Measurements from ENCODE around the gene C3orf85. TPM values are rescaled to one million over a fixed set of nuclear protein-coding genes. Genes with fewer than 3 reads are reported as not detected.
"Not testable (repeated sequence)": the region's sequence is repeated elsewhere in the genome, so short reads cannot be mapped to it uniquely, and the experiment has no call there.

C3orf85 gene
- total RNA-seq, 8 experiments from 2014 or later: 0.61 TPM; not detected in 7

DNA sequence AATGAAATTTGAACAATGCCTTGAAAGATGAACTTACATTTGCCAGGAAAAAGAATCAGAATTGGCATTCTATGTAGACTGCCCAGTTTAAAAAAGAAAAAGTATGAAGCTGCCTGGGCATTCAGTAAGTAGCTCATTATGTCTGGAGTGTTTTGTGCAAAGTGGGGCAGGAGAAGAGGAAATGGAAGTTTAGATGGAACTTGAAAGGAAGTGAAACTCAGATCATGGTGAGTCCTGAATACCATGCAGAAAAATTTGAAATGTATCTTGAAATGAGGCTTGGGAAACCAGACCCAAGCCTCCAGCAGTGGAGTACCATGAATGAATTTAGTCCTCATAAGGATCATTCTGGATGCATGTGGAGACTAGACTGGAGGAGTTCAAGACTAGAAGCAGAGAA is 13.8 kb upstream of the C3orf85 start:
- H3K27ac ChIP-seq: no peak overlapping the region
- ATAC-seq (replicated peaks in 6 of 8): no peak
- in situ Hi-C loops (cut with MboI; ENCODE audit: low pct_unique_long_range_greater_than_20kb in 2 of 9, low sequenced_read_pairs in 9 of 9, unreplicated experiment in 9 of 9): no loop called here
- H3K4me1 ChIP-seq (replicated peaks in 1 of 2): peaks cover 0 to 6% of the 10 kb centered on the region in 2 donors
- H3K4me3 ChIP-seq: no peak overlapping the region

GRCh38 chr3:109125902-109126301 is 10.6 kb upstream of the C3orf85 start:
- no peak overlapping the region for H3K27ac ChIP-seq
- H3K4me1 ChIP-seq (replicated peaks in 1 of 2): peaks cover 0 to 7% of the 10 kb centered on the region in 2 donors
- ATAC-seq (replicated peaks in 6 of 8): peak in 1 of 8 experiments; percentile 24
- H3K4me3 ChIP-seq: no peak overlapping the region
- in situ Hi-C loops (cut with MboI; ENCODE audit: low pct_unique_long_range_greater_than_20kb in 2 of 9, low sequenced_read_pairs in 9 of 9, unreplicated experiment in 9 of 9): no loop called here

GRCh38 chr3:109127553-109127952 is 9.0 kb upstream of the C3orf85 start:
- WGBS, 10 experiments: 0 to 100% (median 60%) methylated on average over 1 to 2 of the region's 2 CpGs; no CpG with 5 or more reads in 3 of the 10 experiments
- in situ Hi-C loops (cut with MboI; ENCODE audit: low pct_unique_long_range_greater_than_20kb in 2 of 9, low sequenced_read_pairs in 9 of 9, unreplicated experiment in 9 of 9): no loop called here

GRCh38 chr3:109131276-109131675 is 5.2 kb upstream of the C3orf85 start:
- WGBS, 10 experiments: 0 to 77% (median 32%) methylated on average over 1 to 4 of the region's 4 CpGs; no CpG with 5 or more reads in 2 of the 10 experiments

More at GRCh38 chr3:109127553-109127952, 9.0 kb upstream of the C3orf85 start:
- H3K4me1 ChIP-seq (replicated peaks in 1 of 2): peaks cover 0 to 10% of the 10 kb centered on the region in 2 donors
- no peak overlapping the region for H3K4me3 ChIP-seq
- H3K27ac ChIP-seq: no peak overlapping the region
- no peak for ATAC-seq (replicated peaks in 6 of 8)

DNA sequence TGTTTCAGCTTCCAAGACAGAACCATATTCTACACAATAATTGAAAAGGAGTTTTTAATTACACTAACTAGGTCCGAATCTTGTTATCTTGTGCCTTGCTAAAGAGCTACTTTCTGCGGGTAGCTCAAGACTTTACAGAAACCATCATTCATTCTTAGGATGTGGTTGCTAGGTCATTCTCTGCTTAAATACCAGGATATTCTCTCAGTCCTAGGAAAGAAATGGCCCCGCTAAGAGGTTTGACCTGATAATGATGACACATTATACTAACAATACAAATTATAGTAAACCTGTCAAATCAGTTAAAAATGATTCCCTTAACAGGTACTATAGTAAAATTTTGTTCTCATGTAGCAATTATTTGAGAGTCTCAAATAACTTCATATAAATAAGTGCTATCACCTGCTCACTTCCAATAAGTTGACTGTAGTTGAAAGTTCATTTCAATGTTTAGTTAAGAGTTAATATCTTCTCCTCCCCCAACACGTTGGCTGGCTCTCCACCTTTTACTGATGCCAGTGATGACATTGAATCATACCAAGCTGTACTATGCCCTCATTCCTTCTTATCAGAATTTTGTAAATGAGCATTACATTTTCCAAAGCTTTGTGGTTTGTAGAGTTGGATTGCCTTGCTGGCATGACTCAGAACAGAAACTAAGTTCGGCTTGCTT is 3.6 kb upstream of the C3orf85 start:
- in situ Hi-C loops (cut with MboI; ENCODE audit: low pct_unique_long_range_greater_than_20kb in 2 of 9, low sequenced_read_pairs in 9 of 9, unreplicated experiment in 9 of 9): no loop called here
- no peak for ATAC-seq (replicated peaks in 6 of 8)
- WGBS, 10 experiments: 10 to 95% (median 76%) methylated on average over 2 to 5 of the region's 5 CpGs
- H3K27ac ChIP-seq: no peak overlapping the region
- peaks cover 0 to 8% of the 10 kb centered on the region in 2 donors for H3K4me1 ChIP-seq (replicated peaks in 1 of 2)
- H3K4me3 ChIP-seq: no peak overlapping the region

More at GRCh38 chr3:109131276-109131675, 5.2 kb upstream of the C3orf85 start:
- H3K27ac ChIP-seq: no peak overlapping the region
- H3K4me1 ChIP-seq (replicated peaks in 1 of 2): peaks cover 0 to 5% of the 10 kb centered on the region in 2 donors
- H3K4me3 ChIP-seq: no peak overlapping the region
- ATAC-seq (replicated peaks in 6 of 8): peak in 5 of 8 experiments; percentile 48 to 81 (median 65)
- in situ Hi-C loops (cut with MboI; ENCODE audit: low pct_unique_long_range_greater_than_20kb in 2 of 9, low sequenced_read_pairs in 9 of 9, unreplicated experiment in 9 of 9): no loop called here

DNA sequence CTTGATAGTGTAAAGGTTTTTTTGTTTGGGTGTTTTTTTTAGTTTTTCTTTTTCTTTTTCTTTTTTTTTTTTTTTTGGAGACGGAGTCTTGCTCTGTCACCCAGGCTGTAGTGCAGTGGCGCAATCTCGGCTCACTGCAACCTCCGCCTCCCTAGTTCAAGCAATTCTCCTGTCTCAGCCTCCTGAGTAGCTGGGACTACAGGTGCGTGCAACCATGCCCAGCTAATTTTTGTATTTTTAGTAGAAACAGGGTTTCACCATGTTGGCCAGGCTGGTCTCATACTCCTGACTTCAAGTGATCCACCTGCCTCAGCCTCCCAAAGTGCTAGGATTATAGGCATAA is 3.1 kb upstream of the C3orf85 start:
- H3K4me1 ChIP-seq (replicated peaks in 1 of 2); H3K4me3 ChIP-seq; H3K27ac ChIP-seq; in situ Hi-C loops (cut with MboI; ENCODE audit: low pct_unique_long_range_greater_than_20kb in 2 of 9, low sequenced_read_pairs in 9 of 9, unreplicated experiment in 9 of 9); ATAC-seq (replicated peaks in 6 of 8): not testable (repeated sequence)
- 32 to 96% (median 83%) methylated on average over 3 to 5 of the region's 5 CpGs; no CpG with 5 or more reads in 2 of the 10 experiments for WGBS, 10 experiments

DNA sequence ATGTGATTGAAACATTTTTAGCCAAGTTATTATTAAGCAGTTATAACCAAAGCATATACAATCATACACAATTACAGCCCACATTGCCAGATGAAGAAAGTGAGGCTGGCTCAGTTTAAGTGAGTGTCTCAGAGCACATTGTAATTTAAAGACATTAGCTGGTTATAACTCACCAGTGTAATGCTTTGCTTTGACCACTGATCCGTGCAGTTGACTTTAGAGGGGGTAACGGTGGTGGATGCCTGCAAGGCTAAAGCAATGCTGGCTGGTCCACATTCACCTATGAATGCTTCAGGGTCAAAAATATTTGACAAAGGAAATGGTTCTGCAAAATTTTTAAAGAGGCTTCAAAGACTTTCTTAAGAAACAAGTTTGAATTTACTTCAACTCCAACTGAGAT is 1.2 kb downstream of the C3orf85 start:
- in situ Hi-C loops (cut with MboI; ENCODE audit: low pct_unique_long_range_greater_than_20kb in 2 of 9, low sequenced_read_pairs in 9 of 9, unreplicated experiment in 9 of 9): no loop called here
- no peak overlapping the region for H3K4me3 ChIP-seq
- H3K4me1 ChIP-seq (replicated peaks in 1 of 2): peaks cover 0 to 4% of the 10 kb centered on the region in 2 donors
- H3K27ac ChIP-seq: no peak overlapping the region
- WGBS, 10 experiments: 6 to 56% (median 25%) methylated on average over 1 to 2 of the region's 2 CpGs; no CpG with 5 or more reads in 3 of the 10 experiments
- peak in 1 of 8 experiments; percentile 34 for ATAC-seq (replicated peaks in 6 of 8)

DNA sequence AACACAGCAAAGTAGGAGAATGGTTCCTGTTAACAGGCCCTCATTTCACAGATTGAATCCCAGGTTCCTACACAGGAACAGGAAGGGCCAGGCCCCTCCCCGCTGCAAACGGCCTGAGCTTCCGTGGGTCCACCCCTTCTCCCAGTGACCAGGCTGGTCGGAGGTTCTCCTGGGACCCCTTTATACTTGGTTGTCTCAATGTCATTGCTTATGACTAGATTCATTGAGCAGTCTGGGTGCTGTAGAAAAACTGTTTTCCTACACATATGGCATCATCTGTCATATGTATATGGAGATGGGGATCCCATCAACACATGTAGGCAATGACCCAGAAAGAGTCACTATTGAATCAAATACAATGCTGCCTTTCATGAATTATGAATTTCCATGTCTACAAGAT is 3.8 kb downstream of the C3orf85 start:
- Histone ChIP-seq H3K4me1 (replicated peaks in 1 of 2) (peaks cover 0 to 4% of the 10 kb centered on the region in 2 donors), H3K4me3 (no peak overlapping the region), H3K27ac (no peak overlapping the region)
- 0 to 77% (median 41%) methylated on average over 1 to 4 of the region's 4 CpGs; no CpG with 5 or more reads in 3 of the 10 experiments for WGBS, 10 experiments
- in situ Hi-C loops (cut with MboI; ENCODE audit: low pct_unique_long_range_greater_than_20kb in 2 of 9, low sequenced_read_pairs in 9 of 9, unreplicated experiment in 9 of 9): no loop called here
- peak in 3 of 8 experiments; percentile 41 to 61 (median 59) for ATAC-seq (replicated peaks in 6 of 8)

- Histone ChIP-seq H3K4me1 (replicated peaks in 1 of 2) (no peaks in the 10 kb centered on the region), H3K27ac (no peak overlapping the region), H3K4me3 (no peak overlapping the region)
- in situ Hi-C loops (cut with MboI; ENCODE audit: low pct_unique_long_range_greater_than_20kb in 2 of 9, low sequenced_read_pairs in 9 of 9, unreplicated experiment in 9 of 9): no loop called here
- WGBS, 10 experiments: 0 to 100% (median 67%) methylated on average over 1 of the region's 1 CpG; no CpG with 5 or more reads in 5 of the 10 experiments
- no peak for ATAC-seq (replicated peaks in 6 of 8)
Measured at GRCh38 chr3:109143646-109144045, 7.1 kb downstream of the C3orf85 start.

DNA sequence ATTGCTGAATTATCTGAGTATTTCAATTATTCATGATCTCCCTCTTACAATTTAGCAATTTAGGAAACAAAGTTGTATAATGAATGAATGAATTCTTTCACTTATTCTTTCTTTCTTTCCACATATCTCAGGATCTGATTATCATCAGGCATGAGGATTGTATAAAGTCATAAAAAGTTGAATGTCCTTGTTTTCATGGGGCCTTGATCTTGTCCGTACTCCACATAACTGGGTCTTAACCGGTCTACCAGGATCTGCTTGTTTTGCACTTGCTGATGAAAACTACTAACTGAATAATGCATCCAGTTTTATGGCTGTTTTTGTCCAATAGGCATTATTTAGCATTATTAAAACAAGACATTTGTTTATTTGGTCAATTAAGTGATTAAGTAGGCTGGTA is 12.6 kb downstream of the C3orf85 start:
- in situ Hi-C loops (cut with MboI; ENCODE audit: low pct_unique_long_range_greater_than_20kb in 2 of 9, low sequenced_read_pairs in 9 of 9, unreplicated experiment in 9 of 9): no loop called here

DNA sequence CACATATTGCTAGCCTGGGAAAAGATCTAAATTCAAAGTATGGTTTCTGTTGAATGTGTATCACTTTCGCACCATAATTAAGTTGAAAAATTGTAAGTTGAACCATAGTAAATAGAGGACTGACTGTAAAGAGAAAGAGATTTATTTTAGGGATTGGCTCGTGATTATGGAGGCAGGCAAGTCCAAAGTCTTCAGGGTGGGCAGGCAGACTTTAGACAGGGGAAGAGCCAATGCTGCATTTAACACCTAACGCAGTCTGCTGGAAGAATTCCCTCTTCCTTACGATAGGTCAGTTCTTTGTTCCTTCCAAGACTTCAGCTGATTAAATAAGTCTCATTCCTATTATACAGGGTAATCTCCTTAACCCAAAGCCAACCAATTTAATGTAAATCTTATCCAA is 15.8 kb downstream of the C3orf85 start:
- in situ Hi-C loops (cut with MboI; ENCODE audit: low pct_unique_long_range_greater_than_20kb in 2 of 9, low sequenced_read_pairs in 9 of 9, unreplicated experiment in 9 of 9): no loop called here
- H3K4me3 ChIP-seq: no peak overlapping the region

More for the DNA sequence above, 12.6 kb downstream of the C3orf85 start:
- Histone ChIP-seq H3K4me3 (no peak overlapping the region), H3K4me1 (replicated peaks in 1 of 2) (no peaks in the 10 kb centered on the region), H3K27ac (no peak overlapping the region)
- WGBS, 10 experiments: 0 to 100% (median 90%) methylated on average over 1 to 2 of the region's 2 CpGs; no CpG with 5 or more reads in 1 of the 10 experiments
- no peak for ATAC-seq (replicated peaks in 6 of 8)

GRCh38 chr3:109154979-109155378 is 18.5 kb downstream of the C3orf85 start:
- WGBS, 10 experiments: 0 to 83% (median 73%) methylated on average over 1 to 2 of the region's 2 CpGs; no CpG with 5 or more reads in 1 of the 10 experiments
- peak in 2 of 8 experiments; percentile 4 to 56 for ATAC-seq (replicated peaks in 6 of 8)

More for the DNA sequence above, 15.8 kb downstream of the C3orf85 start:
- no peak for ATAC-seq (replicated peaks in 6 of 8)
- WGBS, 10 experiments: 15 to 89% (median 60%) methylated on average over 1 to 4 of the region's 4 CpGs; no CpG with 5 or more reads in 1 of the 10 experiments
- Histone ChIP-seq H3K27ac (no peak overlapping the region), H3K4me1 (replicated peaks in 1 of 2) (no peaks in the 10 kb centered on the region)

DNA sequence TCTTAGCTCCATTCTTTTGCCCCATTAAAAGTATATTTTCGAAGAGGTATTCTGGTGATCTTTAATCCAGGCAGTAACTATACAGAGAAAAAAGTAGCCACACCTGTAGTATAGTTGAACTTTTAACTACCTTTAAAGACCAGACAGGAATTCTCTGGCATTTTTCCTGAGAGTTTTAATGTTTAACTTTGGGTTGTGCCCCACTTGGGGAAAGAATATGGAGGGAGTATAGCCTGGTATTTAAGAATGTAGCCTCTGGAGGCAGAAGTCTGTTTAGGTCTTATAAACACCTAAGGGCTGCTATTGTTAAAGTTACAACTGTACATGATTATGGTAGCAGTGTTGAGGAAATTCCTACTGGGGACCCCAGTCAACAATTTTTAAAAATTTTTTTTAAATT is 19.3 kb downstream of the C3orf85 start:
- WGBS, 10 experiments: 0 to 100% (median 74%) methylated on average over 1 of the region's 1 CpG; no CpG with 5 or more reads in 2 of the 10 experiments
- in situ Hi-C loops (cut with MboI; ENCODE audit: low pct_unique_long_range_greater_than_20kb in 2 of 9, low sequenced_read_pairs in 9 of 9, unreplicated experiment in 9 of 9): no loop called here
- H3K4me1 ChIP-seq (replicated peaks in 1 of 2): no peaks in the 10 kb centered on the region
- no peak overlapping the region for H3K4me3 ChIP-seq
- ATAC-seq (replicated peaks in 6 of 8): no peak
- no peak overlapping the region for H3K27ac ChIP-seq

More at GRCh38 chr3:109154979-109155378, 18.5 kb downstream of the C3orf85 start:
- Histone ChIP-seq H3K27ac (no peak overlapping the region), H3K4me3 (no peak overlapping the region), H3K4me1 (replicated peaks in 1 of 2) (no peaks in the 10 kb centered on the region)
- in situ Hi-C loops (cut with MboI; ENCODE audit: low pct_unique_long_range_greater_than_20kb in 2 of 9, low sequenced_read_pairs in 9 of 9, unreplicated experiment in 9 of 9): no loop called here

All from motor neuron (in vitro differentiated cells).